WTC11 (cell line): ENCODE data around the gene PODXL. TPM values are rescaled to one million over a fixed set of nuclear protein-coding genes. Genes with fewer than 3 reads are reported as not detected.
"Not testable (repeated sequence)": the region's sequence is repeated elsewhere in the genome, so short reads cannot be mapped to it uniquely, and the experiment has no call there.

Source experiments
- ATAC-seq: fragments of 200-7000 bp; cut with Tn5 transposase; 2 replicates; pipeline ENCODE4 v1.10.0; 2021; ENCODE audit warnings: mild to moderate bottlenecking, moderate library complexity
- CTCF ChIA-PET: fragments of 300-600 bp; sonication (Branson Sonifier 250); formaldehyde crosslinking; loops from one replicate; lab custom pipeline; 2021; ENCODE audit warnings: antibody characterized with exemption; lab: Charles Lee
- POLR2A ChIA-PET: fragments of 350-600 bp; sonication (Branson Sonifier 250); formaldehyde crosslinking; loops from one replicate; lab custom pipeline; 2021; ENCODE audit warnings: antibody characterized with exemption; lab: Charles Lee
- DNase-seq: peaks from one replicate; pipeline ENCODE4 v3.0.0; 2021; ENCODE audit warnings: low spot score
- H3K27ac Mint-ChIP-seq: 2 replicates; pipeline ENCODE4 v1.8.0; 2021; ENCODE audit warnings: mixed read lengths
- H3K27me3 Mint-ChIP-seq: 2 replicates; pipeline ENCODE4 v1.8.0; 2021; ENCODE audit warnings: low read depth, mild to moderate bottlenecking, moderate library complexity, mixed read lengths
- H3K36me3 Mint-ChIP-seq: 2 replicates; pipeline ENCODE4 v1.8.0; 2021; ENCODE audit warnings: mixed read lengths
- H3K4me1 Mint-ChIP-seq: 2 replicates; pipeline ENCODE4 v1.8.0; 2022; ENCODE audit warnings: mixed read lengths
- H3K4me3 Mint-ChIP-seq: 2 replicates; pipeline ENCODE4 v1.8.0; 2021; ENCODE audit warnings: mild to moderate bottlenecking, moderate library complexity, mixed read lengths
- H3K9me3 Mint-ChIP-seq: 2 replicates; pipeline ENCODE4 v1.8.0; 2021; ENCODE audit warnings: mixed read lengths
- AR ChIP-seq: fragments of 250-450 bp; sonication (Bioruptor Pico); IDR thresholded peaks from 2 replicates; pipeline ENCODE4 v1.9.0; 2021; ENCODE audit warnings: mild to moderate bottlenecking
- CREB1 ChIP-seq: sonication (generic); formaldehyde crosslinking; IDR thresholded peaks from 2 replicates; pipeline ENCODE4 v1.8.0; 2023; ENCODE audit warnings: mild to moderate bottlenecking, missing genetic modification reagents
- MAX ChIP-seq: sonication (generic); formaldehyde crosslinking; IDR thresholded peaks from 2 replicates; pipeline ENCODE4 v1.8.0; 2022; ENCODE audit warnings: mild to moderate bottlenecking, missing genetic modification reagents
- NR1H2 ChIP-seq: sonication (generic); formaldehyde crosslinking; IDR thresholded peaks from 2 replicates; pipeline ENCODE4 v1.9.0; 2021; ENCODE audit warnings: mild to moderate bottlenecking, moderate library complexity, missing genetic modification reagents
- SOX15 ChIP-seq: fragments of 250-450 bp; sonication (Bioruptor Pico); IDR thresholded peaks from 2 replicates; pipeline ENCODE4 v1.9.0; 2021; ENCODE audit warnings: mild to moderate bottlenecking
- TEAD1 ChIP-seq: sonication (generic); formaldehyde crosslinking; IDR thresholded peaks from 2 replicates; pipeline ENCODE4 v1.8.0; 2022; ENCODE audit warnings: mild to moderate bottlenecking, missing genetic modification reagents
- USF1 ChIP-seq: sonication (generic); formaldehyde crosslinking; IDR thresholded peaks from 2 replicates; pipeline ENCODE4 v1.8.0; 2022; ENCODE audit warnings: mild to moderate bottlenecking, missing genetic modification reagents
- ZNF317 ChIP-seq: sonication (generic); formaldehyde crosslinking; IDR thresholded peaks from 2 replicates; pipeline ENCODE4 v1.8.1; 2023; ENCODE audit warnings: low read depth, mild to moderate bottlenecking, moderate library complexity, missing genetic modification reagents, borderline replicate concordance
- total RNA-seq: library from RNA; stranded (reverse); gene quantifications from 3 replicates; pipeline ENCODE4 v1.2.3, GENCODE V29; 2021
- TF ChIP-seq, protein P1 (sequence below): sonication (generic); formaldehyde crosslinking; IDR thresholded peaks from 2 replicates; pipeline ENCODE4 v1.8.1; 2023; ENCODE audit warnings: mild to moderate bottlenecking, missing genetic modification reagents, moderate library complexity
- TF ChIP-seq, protein P2 (sequence below): fragments of 250-450 bp; sonication (Bioruptor Pico); IDR thresholded peaks from 2 replicates; pipeline ENCODE4 v1.8.0; 2021; ENCODE audit warnings: mild to moderate bottlenecking

The PODXL gene
- total RNA-seq, 1 experiment from 2014 or later, result 483 TPM

GRCh38 chr7:131521651-131522163 is 34.7 kb downstream of the PODXL start:
- peak; percentile 80 for ATAC-seq
- H3K36me3 Mint-ChIP-seq, result peaks cover 8% of the 10 kb centered on the region

DNA sequence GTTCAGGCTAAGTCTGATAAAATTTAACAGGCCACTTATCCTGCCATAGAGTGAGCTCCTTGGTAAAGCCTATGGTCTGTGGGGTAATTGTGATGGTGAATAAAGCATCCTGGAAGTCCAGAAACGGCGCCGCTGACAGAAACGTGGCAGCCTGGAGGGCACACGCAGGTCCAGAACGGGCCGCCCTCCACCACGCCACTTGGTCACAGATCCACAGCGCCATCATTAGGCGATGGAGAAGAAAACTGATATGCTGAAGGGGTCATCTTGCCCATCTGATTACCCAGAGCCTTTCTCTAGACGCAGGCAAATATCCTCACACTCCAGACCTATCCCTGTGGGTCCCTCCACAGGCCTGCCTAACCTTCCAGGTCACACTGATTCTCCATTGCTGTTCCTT is 37.8 kb downstream of the PODXL start:
- POLR2A ChIA-PET, result no interaction called here
- no peak; the same call in 1 of the 2 replicates for ATAC-seq

More at GRCh38 chr7:131521651-131522163, 34.7 kb downstream of the PODXL start:
- no peaks in the 10 kb centered on the region for H3K9me3 Mint-ChIP-seq
- DNase-seq, result peak; percentile 41
- POLR2A ChIA-PET, result interaction anchor here (0.5 to 0.9 kb wide), 3 partner anchors 25 to 796 kb away, joined by 3 to 6 read pairs (median 3); no protein-coding TSS in a partner anchor
- no peaks in the 10 kb centered on the region for H3K27me3 Mint-ChIP-seq
- CTCF ChIA-PET, result interaction anchor here (0.6 to 3.9 kb wide), 3 partner anchors 25 to 649 kb away, joined by 3 to 22 read pairs (median 3); no protein-coding TSS in a partner anchor
- peak overlapping the region; percentile 46 for H3K4me3 Mint-ChIP-seq
- peaks cover 87% of the 10 kb centered on the region for H3K4me1 Mint-ChIP-seq
- H3K27ac Mint-ChIP-seq, result peak overlapping the region; percentile 89
- TF ChIP-seq AR (CRISPR knock-in tag) (no peak), TEAD1 (CRISPR knock-in tag) (0 out of 2 replicates have a peak, but pooled peaks have one; percentile 13), CREB1 (CRISPR knock-in tag) (no peak)

GRCh38 chr7:131517218-131517923 is 39.1 kb downstream of the PODXL start:
- H3K4me1 Mint-ChIP-seq, result peaks cover 86% of the 10 kb centered on the region
- ATAC-seq (no peak), DNase-seq (no peak)
- peak overlapping the region; percentile 68 for H3K27ac Mint-ChIP-seq
- H3K9me3 Mint-ChIP-seq, result no peaks in the 10 kb centered on the region
- no peak for TF ChIP-seq NR1H2 (CRISPR knock-in tag)
- TF ChIP-seq, protein P1, sequence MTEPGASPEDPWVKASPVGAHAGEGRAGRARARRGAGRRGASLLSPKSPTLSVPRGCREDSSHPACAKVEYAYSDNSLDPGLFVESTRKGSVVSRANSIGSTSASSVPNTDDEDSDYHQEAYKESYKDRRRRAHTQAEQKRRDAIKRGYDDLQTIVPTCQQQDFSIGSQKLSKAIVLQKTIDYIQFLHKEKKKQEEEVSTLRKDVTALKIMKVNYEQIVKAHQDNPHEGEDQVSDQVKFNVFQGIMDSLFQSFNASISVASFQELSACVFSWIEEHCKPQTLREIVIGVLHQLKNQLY (CRISPR knock-in tag), result no peak
- TF ChIP-seq ZNF317 (CRISPR knock-in tag), result no peak
- no peak for TF ChIP-seq MAX (CRISPR knock-in tag)
- TF ChIP-seq USF1 (CRISPR knock-in tag), result no peak
- no peak for TF ChIP-seq TEAD1 (CRISPR knock-in tag)
- TF ChIP-seq, protein P2, sequence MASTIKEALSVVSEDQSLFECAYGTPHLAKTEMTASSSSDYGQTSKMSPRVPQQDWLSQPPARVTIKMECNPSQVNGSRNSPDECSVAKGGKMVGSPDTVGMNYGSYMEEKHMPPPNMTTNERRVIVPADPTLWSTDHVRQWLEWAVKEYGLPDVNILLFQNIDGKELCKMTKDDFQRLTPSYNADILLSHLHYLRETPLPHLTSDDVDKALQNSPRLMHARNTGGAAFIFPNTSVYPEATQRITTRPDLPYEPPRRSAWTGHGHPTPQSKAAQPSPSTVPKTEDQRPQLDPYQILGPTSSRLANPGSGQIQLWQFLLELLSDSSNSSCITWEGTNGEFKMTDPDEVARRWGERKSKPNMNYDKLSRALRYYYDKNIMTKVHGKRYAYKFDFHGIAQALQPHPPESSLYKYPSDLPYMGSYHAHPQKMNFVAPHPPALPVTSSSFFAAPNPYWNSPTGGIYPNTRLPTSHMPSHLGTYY (CRISPR knock-in tag), result no peak
- CTCF ChIA-PET, result no interaction called here
- peaks cover 12% of the 10 kb centered on the region for H3K36me3 Mint-ChIP-seq
- H3K27me3 Mint-ChIP-seq, result no peaks in the 10 kb centered on the region
- POLR2A ChIA-PET, result no interaction called here
- no peak overlapping the region for H3K4me3 Mint-ChIP-seq

More for the DNA sequence above, 37.8 kb downstream of the PODXL start:
- peaks cover 4% of the 10 kb centered on the region; the same call in 1 of the 2 replicates for H3K36me3 Mint-ChIP-seq
- no peak for DNase-seq
- H3K4me1 Mint-ChIP-seq, result peaks cover 83% of the 10 kb centered on the region
- no peaks in the 10 kb centered on the region for H3K9me3 Mint-ChIP-seq
- H3K4me3 Mint-ChIP-seq, result no peak overlapping the region
- no peak for TF ChIP-seq SOX15 (CRISPR knock-in tag)
- CTCF ChIA-PET, result interaction anchor here (0.6 to 1.4 kb wide), 4 partner anchors 27 to 136 kb away, joined by 3 to 5 read pairs (median 3); no protein-coding TSS in a partner anchor
- H3K27me3 Mint-ChIP-seq, result no peaks in the 10 kb centered on the region
- peak overlapping the region; percentile 52; the same call in 1 of the 2 replicates for H3K27ac Mint-ChIP-seq

GRCh38 chr7:131515471-131515870 is 41.0 kb downstream of the PODXL start:
- DNase-seq, H3K27me3 Mint-ChIP-seq, H3K4me3 Mint-ChIP-seq, H3K9me3 Mint-ChIP-seq, POLR2A ChIA-PET, ATAC-seq: not testable (repeated sequence)
- CTCF ChIA-PET, result interaction anchor here (0.5 to 3.8 kb wide), 6 partner anchors 12 to 618 kb away, joined by 3 to 29 read pairs (median 4); no protein-coding TSS in a partner anchor
- H3K36me3 Mint-ChIP-seq, result peaks cover 31% of the 10 kb centered on the region
- H3K4me1 Mint-ChIP-seq, result peaks cover 84% of the 10 kb centered on the region
- peak overlapping the region; percentile 86 for H3K27ac Mint-ChIP-seq
